Measurements from ENCODE around the gene MAP2K7.

MAP2K7 gene

DNA sequence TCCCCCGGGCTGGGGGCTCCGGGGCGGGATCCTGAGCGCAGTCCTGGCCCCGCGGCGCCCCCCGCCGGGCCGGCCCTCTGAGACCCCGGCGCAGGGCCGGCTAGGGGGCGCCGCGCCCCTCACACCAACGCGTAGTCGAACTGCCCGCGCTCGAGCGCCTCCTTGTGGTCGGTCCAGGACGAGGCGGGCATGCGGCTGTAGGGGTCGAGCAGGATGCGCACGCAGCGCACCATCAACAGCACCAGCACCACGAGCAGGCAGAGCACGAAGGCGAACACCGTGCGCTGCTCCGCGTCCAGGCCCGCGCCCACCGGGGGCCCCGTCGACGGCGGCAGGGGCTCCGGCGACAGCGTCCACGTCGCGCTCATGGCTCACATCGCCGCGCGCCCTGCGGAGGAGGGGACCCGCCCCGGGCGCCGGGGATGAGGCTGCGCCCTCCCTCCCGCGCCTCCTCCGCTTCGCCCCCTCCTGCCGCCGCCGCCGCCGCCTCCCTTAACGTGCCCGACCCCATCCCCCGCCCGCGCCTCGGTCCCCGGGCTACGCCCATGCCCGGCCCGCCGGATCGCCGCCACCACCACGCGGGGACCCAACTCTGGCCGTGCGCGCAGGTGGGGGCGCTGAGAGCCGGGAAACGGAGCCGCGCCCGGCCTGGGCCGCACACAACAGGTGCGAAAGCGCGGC, 21.6 kb downstream of the MAP2K7 start:
- TF ChIP-seq, protein P1, sequence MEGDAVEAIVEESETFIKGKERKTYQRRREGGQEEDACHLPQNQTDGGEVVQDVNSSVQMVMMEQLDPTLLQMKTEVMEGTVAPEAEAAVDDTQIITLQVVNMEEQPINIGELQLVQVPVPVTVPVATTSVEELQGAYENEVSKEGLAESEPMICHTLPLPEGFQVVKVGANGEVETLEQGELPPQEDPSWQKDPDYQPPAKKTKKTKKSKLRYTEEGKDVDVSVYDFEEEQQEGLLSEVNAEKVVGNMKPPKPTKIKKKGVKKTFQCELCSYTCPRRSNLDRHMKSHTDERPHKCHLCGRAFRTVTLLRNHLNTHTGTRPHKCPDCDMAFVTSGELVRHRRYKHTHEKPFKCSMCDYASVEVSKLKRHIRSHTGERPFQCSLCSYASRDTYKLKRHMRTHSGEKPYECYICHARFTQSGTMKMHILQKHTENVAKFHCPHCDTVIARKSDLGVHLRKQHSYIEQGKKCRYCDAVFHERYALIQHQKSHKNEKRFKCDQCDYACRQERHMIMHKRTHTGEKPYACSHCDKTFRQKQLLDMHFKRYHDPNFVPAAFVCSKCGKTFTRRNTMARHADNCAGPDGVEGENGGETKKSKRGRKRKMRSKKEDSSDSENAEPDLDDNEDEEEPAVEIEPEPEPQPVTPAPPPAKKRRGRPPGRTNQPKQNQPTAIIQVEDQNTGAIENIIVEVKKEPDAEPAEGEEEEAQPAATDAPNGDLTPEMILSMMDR (IDR thresholded peaks at IDR 0.05; ENCODE audit: low read depth, low read length): peak; percentile 79
- DNase-seq (ENCODE audit: low read depth in 2 of 2): peak; percentile 67 to 73
- H3K4me3 ChIP-seq (replicated peaks in 1 of 2; ENCODE audit: low read depth in 2 of 2, low read length in 2 of 2): peak overlapping the region in 1 of 2 donors; percentile 30

DNA sequence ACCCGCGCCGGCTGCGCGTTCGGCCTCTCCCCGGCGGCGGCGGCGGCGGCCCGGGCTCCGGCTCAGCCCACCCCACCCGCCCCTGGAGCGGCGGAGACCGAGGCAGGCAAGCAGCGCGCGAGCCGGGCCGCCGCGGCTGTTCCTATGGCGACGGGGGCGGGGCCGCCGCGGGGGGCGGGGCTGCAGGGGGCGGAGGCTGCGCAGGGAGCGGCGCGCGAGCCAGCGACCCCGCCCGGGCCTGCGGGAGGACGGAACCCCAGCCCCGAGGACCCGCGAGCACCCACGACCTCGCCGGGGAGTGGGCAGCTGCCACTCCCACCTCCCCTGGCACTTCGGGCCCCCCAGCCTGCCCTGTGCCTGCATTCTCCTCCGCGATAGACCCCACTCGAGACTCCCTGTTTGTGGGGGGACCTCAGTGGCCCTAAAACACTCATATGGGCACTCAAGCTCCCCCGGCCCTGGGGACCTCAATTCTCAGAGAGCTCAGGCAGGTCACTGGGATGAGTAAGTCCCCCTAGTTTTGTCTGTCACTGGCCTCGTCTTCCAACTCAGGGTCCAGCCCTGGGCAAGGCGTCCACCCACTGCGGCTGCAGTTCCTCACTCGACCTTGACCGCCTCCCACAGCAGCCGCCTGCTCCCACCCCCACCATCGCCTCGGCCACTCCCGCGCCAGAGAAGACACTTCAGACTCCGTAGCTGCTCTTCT, 22.5 kb downstream of the MAP2K7 start, which contains the start of gene CTXN1:
TSS of gene CTXN1 (minus strand) at position 115 of the 706 bp plus-strand sequence. CDS start 597 bp downstream, outside the sequence.
- peak within 1 kb of the TSS; percentile 40 to 42 for H3K4me3 ChIP-seq (replicated peaks in 1 of 2; ENCODE audit: low read depth in 2 of 2, low read length in 2 of 2)
- TF ChIP-seq, protein P1 (IDR thresholded peaks at IDR 0.05; ENCODE audit: low read depth, low read length): no peak
- peak; percentile 44 to 60 for DNase-seq (ENCODE audit: low read depth in 2 of 2)

DNA sequence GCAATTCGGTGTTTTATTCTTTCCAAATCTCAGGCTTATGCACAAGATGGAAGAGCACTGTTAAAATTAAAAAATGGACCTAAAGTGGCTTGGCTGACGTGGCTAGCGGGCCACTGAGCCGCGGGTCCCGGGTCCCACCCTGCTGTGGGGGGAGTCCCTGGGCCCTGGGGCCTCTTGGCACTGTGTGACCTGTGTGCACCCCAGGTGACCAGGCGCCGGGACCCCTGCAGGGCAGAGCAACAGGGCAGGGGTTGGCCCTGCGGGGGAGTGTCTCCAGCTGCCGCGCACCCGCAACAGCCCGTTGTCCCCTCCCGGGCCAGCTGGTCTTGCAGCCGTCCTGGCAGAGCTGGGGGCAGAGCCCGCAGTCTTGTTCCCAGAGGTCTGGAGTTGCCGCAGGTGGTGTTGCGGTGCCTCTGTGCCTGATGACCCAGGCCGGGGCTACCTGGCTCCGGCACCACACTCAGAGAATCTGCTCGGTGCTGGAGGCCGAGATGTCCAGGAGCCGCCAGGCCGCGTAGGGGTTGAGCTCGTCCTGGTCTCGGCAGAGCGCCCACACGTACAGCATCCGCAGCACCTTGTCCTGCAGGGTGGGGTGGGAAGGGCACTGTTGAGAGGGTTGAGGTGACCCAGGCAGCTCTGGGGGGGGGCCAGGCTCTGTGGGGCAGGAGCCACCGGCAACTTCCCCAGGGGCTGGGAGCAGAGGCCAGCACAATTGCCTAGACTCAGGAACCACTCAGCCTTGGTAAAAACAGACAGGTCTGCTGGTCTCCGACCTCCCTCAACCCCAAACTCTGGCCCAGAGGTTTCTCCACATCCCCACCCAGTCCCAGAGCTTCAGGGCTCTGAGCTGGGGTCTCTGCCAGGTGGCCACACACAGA, 23.3 kb downstream of the MAP2K7 start:
- TF ChIP-seq, protein P1 (IDR thresholded peaks at IDR 0.05; ENCODE audit: low read depth, low read length): no peak
- DNase-seq (ENCODE audit: low read depth in 2 of 2): no peak
- no peak overlapping the region for H3K4me3 ChIP-seq (replicated peaks in 1 of 2; ENCODE audit: low read depth in 2 of 2, low read length in 2 of 2)

DNA sequence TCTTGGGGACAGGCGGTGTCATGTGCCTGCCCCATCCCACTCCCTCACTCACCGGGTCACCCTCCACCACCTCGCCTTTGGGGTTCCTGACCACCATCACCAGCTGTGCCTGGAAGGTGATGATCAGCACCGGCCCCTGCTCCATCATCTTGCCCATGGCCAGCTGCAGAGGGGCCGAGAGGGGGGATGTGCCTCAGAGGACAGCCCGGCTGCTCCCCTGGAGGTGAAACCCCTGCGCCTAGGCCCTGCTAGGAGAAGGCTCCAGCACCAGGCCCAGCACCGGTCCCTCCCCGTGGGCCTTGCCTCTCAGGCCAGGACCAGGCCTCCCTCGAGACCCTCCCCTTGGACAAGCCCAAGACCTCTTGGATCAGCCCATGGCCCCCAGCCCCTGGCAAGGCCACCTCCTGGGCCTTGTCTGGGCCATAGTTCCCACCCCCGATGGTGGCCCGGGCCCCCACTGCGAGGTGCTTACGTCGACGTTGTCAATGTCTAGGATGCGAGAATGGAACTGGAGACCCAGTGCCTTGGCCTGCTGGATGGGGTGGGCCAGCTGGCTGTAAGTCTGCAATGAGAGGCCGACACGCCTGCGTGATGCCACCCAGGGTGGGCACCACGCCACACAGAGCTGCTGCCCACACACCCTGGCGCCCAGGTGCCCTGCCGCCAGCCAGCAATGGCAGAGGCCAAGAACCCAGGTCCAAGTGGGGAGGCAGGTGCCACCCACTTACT, 24.1 kb downstream of the MAP2K7 start:
- TF ChIP-seq, protein P1 (IDR thresholded peaks at IDR 0.05; ENCODE audit: low read depth, low read length): no peak
- H3K4me3 ChIP-seq (replicated peaks in 1 of 2; ENCODE audit: low read depth in 2 of 2, low read length in 2 of 2): no peak overlapping the region
- no peak for DNase-seq (ENCODE audit: low read depth in 2 of 2)

DNA sequence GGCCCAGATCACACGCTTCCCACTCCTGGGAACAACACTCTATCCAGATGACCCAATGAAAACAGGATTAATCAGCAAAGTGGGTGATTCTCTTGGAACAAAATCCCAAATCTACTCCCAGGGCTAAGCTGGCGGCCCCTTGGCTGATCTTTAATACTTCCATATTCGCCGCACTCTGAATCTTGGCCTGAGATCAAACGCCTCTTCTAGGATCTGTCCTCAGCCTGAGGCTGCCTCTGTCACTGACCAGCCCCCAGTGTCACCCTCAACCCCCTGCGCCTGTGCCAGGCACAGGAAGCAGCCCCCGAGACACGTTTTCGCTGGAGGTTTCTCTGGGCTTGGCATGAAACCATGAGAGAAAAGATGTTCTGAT, 24.6 kb downstream of the MAP2K7 start:
- H3K4me3 ChIP-seq (replicated peaks in 1 of 2; ENCODE audit: low read depth in 2 of 2, low read length in 2 of 2): no peak overlapping the region
- no peak for DNase-seq (ENCODE audit: low read depth in 2 of 2)
- TF ChIP-seq, protein P1 (IDR thresholded peaks at IDR 0.05; ENCODE audit: low read depth, low read length): no peak
